HepG2 (cell line): ENCODE results near the gene CAVIN3. TPM values are rescaled to one million over a fixed set of nuclear protein-coding genes. Genes with fewer than 3 reads are reported as not detected.

Source experiments
- ATAC-seq: fragments of 200-7000 bp; cut with Tn5 transposase; 3 replicates; pipeline ENCODE4 v1.9.1; 2020; ENCODE audit warnings: mild to moderate bottlenecking, moderate library complexity
- BruUV-seq: library from RNA; stranded (reverse); fragments of 400-500 nt; replicated peaks from 2 replicates; lab custom pipeline; 2021; lab: Mats Ljungman, UMichigan
- CTCF ChIA-PET: fragments of 300-600 bp; formaldehyde crosslinking; extraction: SDS; loops from one replicate; lab custom pipeline; 2021; ENCODE audit warnings: low total read pairs, inconsistent platforms, low intra/inter-chr PET ratio; lab: Yijun Ruan, JAX
- POLR2A ChIA-PET: fragments of 350-600 bp; sonication (Branson Sonifier 250); formaldehyde crosslinking; loops from one replicate; lab custom pipeline; 2020; ENCODE audit warnings: antibody characterized with exemption, inconsistent platforms; lab: Yijun Ruan, JAX
- DNase-seq: peaks from one replicate; pipeline ENCODE4 v3.0.0-alpha.2; 2015; ENCODE audit warnings: low spot score
- FAIRE-seq: peaks from 3 replicates; lab custom pipeline; 2011; peaks lifted over from hg19 to GRCh38; lab: Jason Lieb, UNC
- H2AFZ ChIP-seq: one replicate; pipeline ENCODE4 v1.6.1; 2011; ENCODE audit warnings: low read length, inconsistent platforms
- H3K27ac ChIP-seq: fragments of 300-600 bp; 3 replicates; pipeline ENCODE4 v1.8.0; 2011; ENCODE audit warnings: mixed run types, mild to moderate bottlenecking, mixed read lengths, low read length, inconsistent platforms; ENCODE audit not compliant: insufficient read depth; ENCODE audit errors: extremely low read length
- H3K27me3 ChIP-seq, 2 experiments: fragments of 200-600 bp in 1 of 2; 2 replicates in 1 of 2; 3 replicates in 1 of 2; pipeline versions ENCODE4 v1.6.0 to v1.8.0; 2011; ENCODE audit warnings: low read length in 2 of 2, mild to moderate bottlenecking in 2 of 2, moderate library complexity in 2 of 2, inconsistent platforms in 1 of 2; ENCODE audit not compliant: insufficient read depth in 2 of 2, control insufficient read depth in 1 of 2
- H3K36me3 ChIP-seq, 2 experiments: fragments of 200-600 bp in 1 of 2; replicated peaks in 1 of 2; 2 replicates in 1 of 2; 3 replicates in 1 of 2; pipeline versions ENCODE4 v1.5.1 to v1.8.0; 2011; ENCODE audit warnings: low read length in 2 of 2, inconsistent platforms in 1 of 2; ENCODE audit not compliant: insufficient read depth in 2 of 2, control insufficient read depth in 1 of 2
- H3K4me1 ChIP-seq: 2 replicates; pipeline ENCODE4 v1.5.1; 2012; ENCODE audit warnings: low read length, inconsistent platforms; ENCODE audit not compliant: insufficient read depth
- H3K4me2 ChIP-seq: 2 replicates; pipeline ENCODE4 v1.6.0; 2011; ENCODE audit warnings: low read depth, low read length, inconsistent platforms
- H3K4me3 ChIP-seq, 3 experiments: fragments of 200-600 bp in 1 of 3; sonication (generic), shearing (Covaris generic) in 1 of 3; replicated peaks in 1 of 3; 2 replicates each; pipeline ENCODE4 v1.5.1; 2011 to 2016; ENCODE audit warnings: low read length in 3 of 3, inconsistent platforms in 2 of 3, low read depth in 2 of 3, mild to moderate bottlenecking in 2 of 3, control low read depth in 1 of 3, mixed read lengths in 1 of 3; ENCODE audit not compliant: insufficient read depth in 1 of 3
- H3K79me2 ChIP-seq: one replicate; pipeline ENCODE4 v1.6.1; 2011; ENCODE audit warnings: low read length, inconsistent platforms; ENCODE audit not compliant: insufficient read depth
- H3K9ac ChIP-seq: 2 replicates; pipeline ENCODE4 v1.6.0; 2011; ENCODE audit warnings: mild to moderate bottlenecking, low read depth, low read length, inconsistent platforms; ENCODE audit not compliant: insufficient read depth
- H3K9me3 ChIP-seq: 2 replicates; pipeline ENCODE4 v1.5.1; 2012; ENCODE audit warnings: mild to moderate bottlenecking, low read length
- H4K20me1 ChIP-seq: 2 replicates; pipeline ENCODE4 v1.6.0; 2011; ENCODE audit warnings: inconsistent platforms, mild to moderate bottlenecking, low read length, moderate library complexity; ENCODE audit not compliant: insufficient read depth
- GABPA ChIP-seq, 2 experiments: IDR thresholded peaks; 2 replicates each; pipeline ENCODE4 v1.6.1; 2011 to 2016; ENCODE audit warnings: low read depth in 2 of 2, low read length in 1 of 2, missing biosample characterization in 1 of 2, missing genetic modification characterization in 1 of 2
- MYC ChIP-seq: sonication (generic); formaldehyde crosslinking; IDR thresholded peaks from 2 replicates; pipeline ENCODE4 v1.9.0; 2021; ENCODE audit warnings: missing genetic modification reagents, borderline replicate concordance
- NFE2L2 ChIP-seq: fragments of 150-350 bp; IDR thresholded peaks from 2 replicates; pipeline ENCODE4 v1.6.1; 2014; ENCODE audit warnings: low read length
- RBM22 ChIP-seq: fragments of 200-400 bp; formaldehyde crosslinking; optimal IDR thresholded peaks from 2 replicates; pipeline ENCODE3; 2017; ENCODE audit warnings: mild to moderate bottlenecking, low read length, moderate library complexity
- RNF2 ChIP-seq: fragments of 450-650 bp; conservative IDR thresholded peaks from 2 replicates; pipeline ENCODE4 v1.6.1; 2016; ENCODE audit warnings: low read depth
- RORA ChIP-seq: sonication (generic); formaldehyde crosslinking; IDR thresholded peaks from 2 replicates; pipeline ENCODE4 v1.5.0; 2020; ENCODE audit warnings: mild to moderate bottlenecking, missing genetic modification reagents, moderate library complexity
- SMARCC2 ChIP-seq: fragments of 450-650 bp; IDR thresholded peaks from 2 replicates; pipeline ENCODE4 v1.6.1; 2017; ENCODE audit warnings: antibody characterized with exemption, mild to moderate bottlenecking
- ZBTB26 ChIP-seq: IDR thresholded peaks from 2 replicates; pipeline ENCODE4 v1.6.1; 2016; ENCODE audit warnings: missing compliant biosample characterization, missing genetic modification reagents, borderline replicate concordance
- WGBS: methylation state at CpG from one replicate; pipeline ENCODE4 v1.1.6; 2017; ENCODE audit warnings: low lambda C conversion rate; 5-methylcytosine and 5-hydroxymethylcytosine counted together
- in situ Hi-C: cut with HindIII; loops from 2 replicates; pipeline ENCODE4 v1.10.0; 2017; ENCODE audit warnings: low pct_unique_long_range_greater_than_20kb; ENCODE audit not compliant: extremely low pct_ligation_motif_present
- intact Hi-C: fragments of 100-400 bp; cut with micrococcal nuclease; formaldehyde crosslinking; loops from one replicate; pipeline ENCODE4 v1.10.0; 2022; ENCODE audit not compliant: unreplicated experiment
- polyA plus RNA-seq, 8 experiments: library from polyadenylated mRNA; depleted of rRNA in 3 of 8; stranded (reverse) in 7 of 8; unstranded in 1 of 8; fragments of >200 nt; fragmentation: Illumina TruSeq in 4 of 8; extraction: Trizol in 4 of 8; gene quantifications; 2 replicates each; pipeline versions ENCODE4 v1.2.1 to v1.2.3, GENCODE V29; 2011 to 2016; ENCODE audit warnings: low read depth in 4 of 8, missing spikeins in 1 of 8, mixed read lengths in 1 of 8; ENCODE audit not compliant: insufficient read depth in 1 of 8
- total RNA-seq, 5 experiments: library from RNA; depleted of rRNA; stranded (reverse); fragments of >200 nt; fragmentation: Illumina TruSeq; extraction: Trizol; gene quantifications; 2 replicates each; pipeline ENCODE4 v1.2.3, GENCODE V29; 2016; ENCODE audit warnings: low read depth in 1 of 5
- TF ChIP-seq, protein P1 (sequence below): sonication (generic); formaldehyde crosslinking; IDR thresholded peaks from 2 replicates; pipeline ENCODE4 v1.4.0; 2020; ENCODE audit warnings: missing genetic modification reagents, borderline replicate concordance

CAVIN3 gene
- total and polyA plus RNA-seq, 2 of the 13 experiments (the other 11 are each of a cell fraction or from before 2014, with no cell fraction given): not detected

DNA sequence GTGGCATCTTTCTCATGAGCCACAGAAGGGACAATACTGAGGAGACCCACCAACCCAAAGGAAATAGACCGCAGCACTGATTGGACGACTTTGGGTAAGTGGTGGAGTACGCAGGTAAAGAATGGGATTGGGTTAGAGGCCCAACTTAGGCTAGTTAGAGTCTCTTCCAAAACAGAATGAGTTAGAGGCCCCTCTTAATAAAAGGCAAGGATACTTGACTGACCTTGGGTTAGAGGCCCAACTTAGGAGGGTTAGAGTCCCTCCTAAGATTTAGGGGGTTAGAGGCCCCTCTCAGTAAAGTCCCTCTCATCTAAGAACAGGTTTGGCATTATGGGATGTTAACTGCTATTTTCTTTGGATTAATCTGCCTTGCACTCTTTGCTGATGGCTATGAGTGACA is 36.1 kb downstream of the CAVIN3 start:
- Histone ChIP-seq H3K9ac (no peak overlapping the region), H2AFZ (no peak overlapping the region), H4K20me1 (no peaks in the 10 kb centered on the region), H3K27me3 (peaks cover 0 to 11% of the 10 kb centered on the region in 2 experiments; a peak in 1 of 5 replicates), H3K27ac (no peak overlapping the region), H3K36me3 (no peaks in the 10 kb centered on the region), H3K4me2 (no peak overlapping the region), H3K4me1 (no peaks in the 10 kb centered on the region), H3K79me2 (no peaks in the 10 kb centered on the region), H3K4me3 (no peak overlapping the region), H3K9me3 (no peaks in the 10 kb centered on the region)
- ATAC-seq: no peak
- TF ChIP-seq, protein P1, sequence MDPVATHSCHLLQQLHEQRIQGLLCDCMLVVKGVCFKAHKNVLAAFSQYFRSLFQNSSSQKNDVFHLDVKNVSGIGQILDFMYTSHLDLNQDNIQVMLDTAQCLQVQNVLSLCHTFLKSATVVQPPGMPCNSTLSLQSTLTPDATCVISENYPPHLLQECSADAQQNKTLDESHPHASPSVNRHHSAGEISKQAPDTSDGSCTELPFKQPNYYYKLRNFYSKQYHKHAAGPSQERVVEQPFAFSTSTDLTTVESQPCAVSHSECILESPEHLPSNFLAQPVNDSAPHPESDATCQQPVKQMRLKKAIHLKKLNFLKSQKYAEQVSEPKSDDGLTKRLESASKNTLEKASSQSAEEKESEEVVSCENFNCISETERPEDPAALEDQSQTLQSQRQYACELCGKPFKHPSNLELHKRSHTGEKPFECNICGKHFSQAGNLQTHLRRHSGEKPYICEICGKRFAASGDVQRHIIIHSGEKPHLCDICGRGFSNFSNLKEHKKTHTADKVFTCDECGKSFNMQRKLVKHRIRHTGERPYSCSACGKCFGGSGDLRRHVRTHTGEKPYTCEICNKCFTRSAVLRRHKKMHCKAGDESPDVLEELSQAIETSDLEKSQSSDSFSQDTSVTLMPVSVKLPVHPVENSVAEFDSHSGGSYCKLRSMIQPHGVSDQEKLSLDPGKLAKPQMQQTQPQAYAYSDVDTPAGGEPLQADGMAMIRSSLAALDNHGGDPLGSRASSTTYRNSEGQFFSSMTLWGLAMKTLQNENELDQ (CRISPR knock-in tag): no peak
- TF ChIP-seq ZBTB26 (CRISPR knock-in tag) (no peak), RBM22 (no peak), MYC (CRISPR knock-in tag) (no peak), RNF2 (no peak), NFE2L2 (no peak), SMARCC2 (no peak), RORA (CRISPR knock-in tag) (no peak), GABPA (IDR thresholded peaks at IDR 0.05; ENCODE audit: low read depth, low read length) (no peak), GABPA (CRISPR knock-in tag; IDR thresholded peaks at IDR 0.05; ENCODE audit: low read depth) (no peak)
- in situ Hi-C loops (no loop called here), intact Hi-C loops (no loop called here)
- no peak for DNase-seq
- POLR2A ChIA-PET: no interaction called here
- 5% methylated on average over 3 of the region's 3 CpGs for WGBS
- CTCF ChIA-PET: no interaction called here
- no peak for FAIRE-seq
- BruUV-seq: no TSS peak
